Activated CD4-positive, CD25-positive, alpha-beta regulatory T cell treated with anti-CD3 and anti-CD28 coated beads, Interleukin-2, amount 50 U/mL, for 16 hours (primary cell): ENCODE data around the gene MACC1.

Experiments used
- DNase-seq: peaks from one replicate; pipeline ENCODE4 v3.0.0-alpha.2; 2020; ENCODE audit warnings: low read depth, low spot score

Gene MACC1

GRCh38 chr7:20176578-20177242 lies 40.5 kb downstream of the MACC1 start:
- DNase-seq = no peak

GRCh38 chr7:20173828-20174227 lies 43.4 kb downstream of the MACC1 start:
- no peak for DNase-seq

- no peak for DNase-seq
These were observed 44.3 kb downstream of the MACC1 start for GRCh38 chr7:20172736-20173334.

- DNase-seq = no peak
These were observed 46.6 kb downstream of the MACC1 start for GRCh38 chr7:20170633-20171032.

DNA sequence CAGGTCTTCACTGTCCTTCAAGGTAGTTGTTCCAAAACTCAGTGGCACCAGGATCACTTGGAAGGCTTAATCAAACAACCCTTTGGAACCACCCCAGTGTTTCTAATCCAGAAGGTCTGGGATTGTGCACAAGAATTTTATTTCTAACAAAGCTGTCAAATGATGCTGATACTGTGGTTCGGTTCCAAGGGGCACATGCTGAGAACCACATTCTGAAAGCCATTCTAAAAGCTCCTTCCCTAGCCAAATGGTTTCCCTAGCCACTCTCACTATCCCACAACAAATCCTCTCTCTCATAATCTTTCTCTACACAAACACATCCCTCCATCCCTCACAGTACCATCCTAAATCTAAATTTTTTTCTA lies 52.1 kb downstream of the MACC1 start:
- no peak for DNase-seq

GRCh38 chr7:20164425-20165145 lies 52.6 kb downstream of the MACC1 start:
- no peak for DNase-seq

DNA sequence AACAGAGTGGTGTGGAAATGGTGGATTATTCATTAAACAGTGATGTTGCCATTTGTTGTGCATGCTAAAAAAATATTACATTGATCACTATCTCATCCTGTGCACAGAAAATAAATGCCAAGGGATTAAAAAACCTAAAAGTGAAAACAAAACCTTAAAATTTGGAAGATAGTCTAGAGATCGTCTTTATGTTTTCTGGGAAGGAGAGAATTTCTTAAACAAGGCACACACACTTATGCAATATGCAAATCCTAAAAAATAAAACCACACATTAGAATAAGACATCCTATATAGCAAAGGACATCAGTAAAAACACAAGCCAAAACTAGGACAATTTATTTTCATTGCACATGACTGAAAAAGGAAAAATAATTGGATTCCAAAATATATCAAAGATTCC lies 54.5 kb downstream of the MACC1 start:
- DNase-seq = no peak

DNA sequence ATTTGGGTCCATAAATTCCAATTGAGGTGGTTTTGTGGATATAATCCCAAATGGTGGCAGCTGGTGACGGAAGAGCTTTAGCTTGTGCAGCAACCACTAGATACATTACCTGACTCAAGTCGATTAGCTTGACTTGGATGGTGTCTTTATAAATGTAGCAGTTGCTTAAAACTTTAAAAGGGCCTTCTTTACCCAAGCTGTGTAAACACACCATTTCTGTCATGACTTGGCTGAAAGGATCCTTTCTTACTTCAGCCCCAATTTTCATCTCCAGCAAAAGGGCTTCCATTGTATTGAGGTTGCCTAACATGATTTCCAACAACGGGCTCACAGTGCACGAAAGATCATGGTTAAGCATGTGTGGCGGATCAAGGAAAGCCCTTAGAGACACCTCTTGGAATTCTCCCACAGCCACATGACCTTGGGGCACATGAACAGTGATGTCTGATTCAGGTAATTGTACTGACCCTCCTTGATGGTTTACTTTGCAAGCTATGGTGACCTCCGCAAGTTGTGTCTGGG lies 57.9 kb downstream of the MACC1 start:
- DNase-seq = no peak

GRCh38 chr7:20158684-20159083 lies 58.5 kb downstream of the MACC1 start:
- DNase-seq = no peak

GRCh38 chr7:20157456-20157855 lies 59.7 kb downstream of the MACC1 start:
- DNase-seq = no peak

DNA sequence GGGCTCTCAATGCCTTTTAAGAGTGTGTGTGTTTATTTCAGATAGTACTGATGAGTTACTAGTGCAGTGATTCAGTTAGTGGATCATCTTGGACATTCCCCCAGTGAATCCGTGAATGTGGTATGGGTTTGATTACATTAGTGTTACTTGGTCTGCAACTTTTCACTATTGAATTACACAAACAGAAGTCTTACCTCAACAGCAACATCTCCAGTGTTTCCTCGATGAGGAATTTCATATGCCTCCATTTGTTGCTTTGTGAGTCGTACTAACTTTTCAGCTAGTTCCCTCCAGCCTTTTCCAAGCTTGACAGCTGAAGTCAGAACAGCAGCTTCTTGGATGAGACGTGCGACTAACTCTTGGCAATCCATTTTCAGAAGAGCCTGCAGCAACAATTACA lies 63.2 kb downstream of the MACC1 start:
- DNase-seq = no peak

- no peak for DNase-seq
These were observed 63.6 kb downstream of the MACC1 start for GRCh38 chr7:20153567-20153966.

DNA sequence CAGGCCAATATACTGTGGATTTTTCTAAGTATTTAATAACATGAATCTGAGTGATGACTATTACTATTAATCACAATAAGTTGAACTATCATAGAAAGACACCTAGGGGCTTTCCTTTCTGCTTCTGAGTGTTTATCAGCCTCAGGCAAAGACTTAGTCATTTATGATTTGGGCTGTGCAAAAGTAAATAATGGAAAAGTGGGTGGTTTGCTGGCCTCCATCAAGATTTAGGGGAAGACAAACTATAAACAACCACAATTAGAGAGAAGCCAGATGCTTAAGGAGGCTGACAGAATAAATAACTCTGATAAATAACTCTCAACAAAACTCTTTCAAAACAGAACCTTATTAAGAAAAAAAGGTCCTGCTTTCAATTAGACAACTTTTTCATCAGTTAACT lies 64.7 kb downstream of the MACC1 start:
- no peak for DNase-seq

DNA sequence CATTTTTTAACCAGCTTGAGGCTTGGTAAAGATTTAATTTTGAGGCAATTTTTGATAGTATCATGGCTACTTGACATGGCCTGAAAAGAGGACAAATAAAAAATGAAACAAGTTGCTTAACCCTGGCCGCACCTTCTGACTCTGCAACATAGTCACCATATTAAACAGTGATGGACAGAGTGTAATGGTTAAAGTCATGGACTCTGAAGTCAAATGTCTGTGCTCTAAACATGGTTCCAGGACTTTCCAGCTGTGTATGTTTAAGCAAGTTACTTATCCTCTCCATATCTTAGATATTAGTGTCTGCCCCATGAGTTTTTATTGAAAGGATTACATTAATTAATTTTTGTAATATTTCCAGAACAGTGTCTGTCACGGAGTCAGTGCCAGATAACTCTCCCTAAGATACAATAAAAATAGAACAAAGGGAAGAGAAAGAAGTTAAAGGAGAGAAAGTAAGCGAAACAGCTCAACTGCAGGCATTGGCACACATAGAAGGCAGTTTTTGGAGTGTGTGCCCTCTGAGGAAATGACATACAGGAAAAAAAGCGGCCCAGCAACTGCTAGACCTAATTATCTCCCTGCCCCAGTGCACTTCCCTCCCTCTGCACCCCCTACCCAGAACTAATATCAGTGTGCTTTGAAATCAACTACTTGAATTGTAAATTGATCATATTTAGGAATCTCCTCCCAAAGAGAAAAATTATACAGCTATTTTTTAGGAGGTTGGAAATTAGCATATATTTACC lies 65.3 kb downstream of the MACC1 start:
- no peak for DNase-seq

GRCh38 chr7:20146451-20146850 lies 70.7 kb downstream of the MACC1 start:
- DNase-seq = no peak

- no peak for DNase-seq
These were observed 72.4 kb downstream of the MACC1 start for GRCh38 chr7:20144801-20145200.

DNA sequence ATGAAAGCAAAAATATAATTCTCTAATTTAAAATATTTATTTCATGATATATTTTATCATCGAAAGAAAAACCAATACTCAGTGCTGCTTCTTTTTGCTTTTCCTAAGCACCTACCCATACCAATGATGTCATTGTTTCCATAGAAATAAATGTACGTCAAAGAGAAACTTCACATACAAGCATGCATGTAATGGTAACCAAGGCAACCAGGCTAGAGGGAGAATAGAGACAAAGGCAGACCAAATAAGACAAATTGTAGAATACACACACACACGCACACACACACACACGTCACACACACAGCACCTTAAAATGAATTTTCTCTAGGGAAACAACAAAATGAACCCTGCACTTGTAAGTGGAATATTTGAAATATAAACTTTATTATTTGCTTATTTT lies 75.5 kb downstream of the MACC1 start:
- DNase-seq = no peak

DNA sequence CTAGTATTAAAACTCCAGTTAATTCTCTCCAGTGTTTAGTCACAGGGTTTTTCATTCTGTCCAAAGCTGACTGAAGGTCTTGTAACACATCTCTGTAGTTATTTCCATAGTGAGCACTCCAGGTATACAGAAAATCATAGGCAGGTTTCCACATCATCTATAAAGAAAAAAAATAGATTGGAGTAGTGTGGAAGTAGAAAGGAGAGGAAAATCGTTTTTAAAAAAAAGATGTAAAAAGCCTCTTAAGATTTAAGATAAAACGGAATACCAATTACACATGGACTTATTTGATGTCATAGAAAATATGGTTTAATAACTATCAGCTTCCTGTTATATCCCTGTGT lies 76.2 kb downstream of the MACC1 start:
- DNase-seq = no peak

DNA sequence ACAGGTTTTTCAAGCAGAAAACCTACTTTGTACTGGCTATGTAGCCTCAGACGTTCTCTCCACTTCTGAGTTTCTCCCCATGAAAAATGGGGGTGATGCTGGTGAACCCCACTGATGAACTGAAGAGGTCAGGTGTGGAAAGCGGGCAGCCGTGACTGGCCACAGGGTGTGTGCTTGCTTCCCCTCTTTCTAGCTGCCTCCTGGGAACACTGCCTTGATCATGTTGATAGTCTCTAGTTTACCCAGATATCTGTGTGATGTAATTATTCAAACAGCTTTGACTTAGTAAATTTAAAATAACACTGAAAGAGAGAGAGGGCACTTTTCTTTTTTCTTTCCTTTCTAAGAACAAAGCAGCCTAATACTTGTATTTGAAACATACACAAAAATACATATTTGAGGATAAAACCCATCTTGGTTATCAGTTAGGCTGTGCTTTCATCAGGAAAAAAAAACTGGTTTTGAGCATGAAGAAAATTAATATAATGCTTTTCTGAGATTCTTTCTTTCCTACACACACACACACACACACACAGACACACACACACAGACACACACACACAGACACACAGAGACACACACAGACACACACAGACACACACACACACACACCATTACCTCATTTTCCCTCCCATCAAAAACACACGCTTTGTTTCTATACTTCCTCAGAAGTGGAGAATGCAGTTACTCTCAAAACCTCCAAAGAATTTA lies 76.7 kb downstream of the MACC1 start:
- DNase-seq = no peak

GRCh38 chr7:20136647-20137046 lies 80.5 kb downstream of the MACC1 start:
- no peak for DNase-seq

GRCh38 chr7:20133803-20134202 lies 83.4 kb downstream of the MACC1 start:
- DNase-seq = no peak

GRCh38 chr7:20132585-20132984 lies 84.6 kb downstream of the MACC1 start:
- no peak for DNase-seq
